NCI-H128 (cell line): Measurements from ENCODE around the gene NOL4L.

Experiments used
- DNase-seq: peaks from one replicate; lab custom pipeline; 2025; ENCODE audit not compliant: unreplicated experiment; lab: John Stamatoyannopoulos, UW

NOL4L gene

GRCh38 chr20:32577657-32578056, 7.5 kb downstream of the NOL4L start:
- no peak for DNase-seq

GRCh38 chr20:32577023-32577422, 8.1 kb downstream of the NOL4L start:
- no peak for DNase-seq

- DNase-seq: no peak
Observed at GRCh38 chr20:32576560-32576959, 8.6 kb downstream of the NOL4L start.

- no peak for DNase-seq
Observed at GRCh38 chr20:32575805-32576204, 9.3 kb downstream of the NOL4L start.

GRCh38 chr20:32575227-32575581, 9.9 kb downstream of the NOL4L start:
- DNase-seq: no peak

GRCh38 chr20:32574296-32575226, 10.6 kb downstream of the NOL4L start:
- no peak for DNase-seq

GRCh38 chr20:32573167-32573851, 11.8 kb downstream of the NOL4L start:
- no peak for DNase-seq

GRCh38 chr20:32572271-32572968, 12.7 kb downstream of the NOL4L start:
- no peak for DNase-seq

- DNase-seq: no peak
Observed at GRCh38 chr20:32571566-32571965, 13.6 kb downstream of the NOL4L start.

GRCh38 chr20:32570401-32571190, 14.5 kb downstream of the NOL4L start:
- DNase-seq: no peak

GRCh38 chr20:32569380-32570305, 15.5 kb downstream of the NOL4L start:
- no peak for DNase-seq

- no peak for DNase-seq
Observed at GRCh38 chr20:32569018-32569379, 16.1 kb downstream of the NOL4L start.

GRCh38 chr20:32567384-32568178, 17.6 kb downstream of the NOL4L start:
- DNase-seq: no peak

GRCh38 chr20:32566379-32567374, 18.5 kb downstream of the NOL4L start:
- DNase-seq: no peak

- no peak for DNase-seq
Observed at GRCh38 chr20:32565735-32566032, 19.4 kb downstream of the NOL4L start.

- no peak for DNase-seq
Observed at GRCh38 chr20:32564921-32565734, 20.0 kb downstream of the NOL4L start.

GRCh38 chr20:32564440-32564839, 20.7 kb downstream of the NOL4L start:
- DNase-seq: no peak
